GM23338 (cell line): ENCODE results near the gene CUX1. TPM values are rescaled to one million over a fixed set of nuclear protein-coding genes. Genes with fewer than 3 reads are reported as not detected.

ENCODE experiments used
- ATAC-seq: fragments of 200-7000 bp; cut with Tn5 transposase; 3 replicates; pipeline ENCODE4 v1.9.1; 2020
- DNase-seq: peaks from one replicate; pipeline ENCODE4 v3.0.0-alpha.2; 2015; ENCODE audit warnings: low spot score
- H2AFZ ChIP-seq: fragments of 200-600 bp; sonication (generic); 2 replicates; pipeline ENCODE4 v1.8.0; 2016; ENCODE audit warnings: antibody characterized with exemption, mild to moderate bottlenecking, moderate library complexity
- H3F3A ChIP-seq: fragments of 200-600 bp; sonication (generic); replicated peaks from 2 replicates; pipeline ENCODE4 v1.8.0; 2017; ENCODE audit warnings: antibody characterized with exemption, mixed run types, low read depth
- H3K27ac ChIP-seq: fragments of 200-600 bp; sonication (generic); 2 replicates; pipeline ENCODE4 v1.6.1; 2016; ENCODE audit warnings: low read depth
- H3K27me3 ChIP-seq: fragments of 200-600 bp; sonication (generic); 2 replicates; pipeline ENCODE4 v1.8.0; 2016; ENCODE audit warnings: mild to moderate bottlenecking, mixed run types, moderate library complexity; ENCODE audit not compliant: insufficient read depth
- H3K36me3 ChIP-seq: fragments of 200-600 bp; sonication (generic); 2 replicates; pipeline ENCODE4 v1.8.0; 2016; ENCODE audit warnings: mild to moderate bottlenecking; ENCODE audit not compliant: insufficient read depth
- H3K4me1 ChIP-seq: fragments of 200-600 bp; sonication (generic); 2 replicates; pipeline ENCODE4 v1.8.0; 2016; ENCODE audit warnings: mild to moderate bottlenecking, moderate library complexity; ENCODE audit not compliant: insufficient read depth
- H3K4me2 ChIP-seq: fragments of 200-600 bp; sonication (generic); 2 replicates; pipeline ENCODE4 v1.7.1; 2017; ENCODE audit warnings: mixed run types
- H3K4me3 ChIP-seq: fragments of 200-600 bp; sonication (generic); 2 replicates; pipeline ENCODE4 v1.6.1; 2016; ENCODE audit warnings: mixed run types
- H3K79me2 ChIP-seq: fragments of 200-600 bp; sonication (generic); replicated peaks from 2 replicates; pipeline ENCODE4 v1.8.0; 2017; ENCODE audit warnings: mild to moderate bottlenecking; ENCODE audit not compliant: insufficient read depth
- H3K9me2 ChIP-seq: fragments of 200-600 bp; sonication (generic); 2 replicates; pipeline ENCODE4 v1.8.0; 2017; ENCODE audit not compliant: insufficient read depth
- H4K20me1 ChIP-seq: fragments of 200-600 bp; sonication (generic); replicated peaks from 2 replicates; pipeline ENCODE4 v1.8.0; 2017; ENCODE audit warnings: mild to moderate bottlenecking; ENCODE audit not compliant: insufficient read depth
- H3K27ac Mint-ChIP-seq: 2 replicates; pipeline ENCODE4 v1.8.0; 2020; ENCODE audit warnings: inconsistent platforms, mild to moderate bottlenecking, moderate library complexity, mixed read lengths
- H3K27me3 Mint-ChIP-seq: 3 replicates; pipeline ENCODE4 v1.8.0; 2022; ENCODE audit warnings: low read depth, mild to moderate bottlenecking, moderate library complexity, mixed read lengths, inconsistent platforms; ENCODE audit not compliant: insufficient read depth, poor library complexity
- H3K36me3 Mint-ChIP-seq: 3 replicates; pipeline ENCODE4 v1.8.0; 2021; ENCODE audit warnings: low read depth, mild to moderate bottlenecking, inconsistent platforms, moderate library complexity, mixed read lengths
- H3K4me1 Mint-ChIP-seq: 3 replicates; pipeline ENCODE4 v1.8.0; 2020; ENCODE audit warnings: mild to moderate bottlenecking, inconsistent platforms, mixed read lengths
- H3K4me3 Mint-ChIP-seq: 3 replicates; pipeline ENCODE4 v1.8.0; 2021; ENCODE audit warnings: moderate library complexity, mild to moderate bottlenecking, inconsistent platforms, mixed read lengths
- H3K9me3 Mint-ChIP-seq: 3 replicates; pipeline ENCODE4 v1.8.0; 2020; ENCODE audit warnings: moderate library complexity, mild to moderate bottlenecking, inconsistent platforms, mixed read lengths
- CTCF ChIP-seq, 2 experiments: fragments of 200-600 bp in 1 of 2; sonication (generic) in 1 of 2; conservative IDR thresholded peaks; 2 replicates each; pipeline versions ENCODE4 v1.5.1 to v1.6.1; 2016 to 2017; ENCODE audit warnings: antibody characterized with exemption in 2 of 2, low read depth in 2 of 2, mild to moderate bottlenecking in 2 of 2, moderate library complexity in 1 of 2
- EZH2 ChIP-seq: fragments of 200-600 bp; sonication (generic); IDR thresholded peaks from one replicate; pipeline ENCODE4 v1.8.0; 2017; ENCODE audit warnings: antibody characterized with exemption, mild to moderate bottlenecking, low read depth; ENCODE audit not compliant: unreplicated experiment
- EZH2phosphoT487 ChIP-seq: fragments of 200-600 bp; sonication (generic); IDR thresholded peaks from one replicate; pipeline ENCODE4 v1.8.1; 2018; ENCODE audit warnings: antibody characterized with exemption; ENCODE audit not compliant: unreplicated experiment
- REST ChIP-seq: IDR thresholded peaks from one replicate; pipeline ENCODE4 v1.6.1; 2018; ENCODE audit warnings: antibody characterized with exemption; ENCODE audit not compliant: unreplicated experiment
- ZNF331 ChIP-seq: fragments of 250-450 bp; sonication (Bioruptor Pico); IDR thresholded peaks from 2 replicates; pipeline ENCODE4 v1.5.0; 2020; ENCODE audit warnings: low read depth, mild to moderate bottlenecking, moderate library complexity
- polyA plus RNA-seq: library from polyadenylated mRNA; unstranded; fragments of >200 nt; fragmentation: Nextera tagmentation; extraction: Ambion mirVana; gene quantifications from 2 replicates; pipeline ENCODE4 v1.2.1, GENCODE V29; 2016
- total RNA-seq: library from RNA; depleted of rRNA; stranded (reverse); fragments of >200 nt; shearing (Covaris generic); gene quantifications from 2 replicates; pipeline ENCODE4 v1.2.3, GENCODE V29; 2014

The CUX1 gene
- total and polyA plus RNA-seq, 2 experiments from 2014 or later, result 49.9 to 64.0 TPM

DNA sequence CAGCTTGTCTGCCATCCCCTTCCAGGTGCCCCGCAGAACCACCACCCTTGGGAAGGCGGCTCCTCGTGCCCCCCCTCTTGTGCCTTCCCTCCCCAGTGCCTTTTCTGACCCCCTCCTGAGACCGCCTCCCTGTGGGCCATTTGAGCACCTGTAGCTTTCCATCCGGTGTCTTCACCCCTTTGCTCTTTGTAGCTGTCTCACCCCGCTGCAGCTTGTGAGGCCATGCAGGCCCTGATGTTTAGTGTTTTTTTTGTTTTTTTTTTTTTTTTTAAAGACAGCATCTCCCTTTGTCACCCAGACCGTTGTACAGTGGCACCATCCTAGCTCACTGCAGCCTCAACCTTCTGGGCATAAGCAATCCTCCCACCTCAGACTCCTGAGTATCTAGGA, 52.5 kb downstream of the CUX1 start:
- H3K27me3 ChIP-seq, result no peaks in the 10 kb centered on the region
- H3K4me1 ChIP-seq, result peaks cover 60% of the 10 kb centered on the region
- Mint-ChIP-seq H3K9me3 (no peaks in the 10 kb centered on the region; the same call in 2 of the 3 replicates), H3K36me3 (peaks cover 11% of the 10 kb centered on the region; the same call in 2 of the 3 replicates), H3K4me3 (peak overlapping the region; percentile 61), H3K27me3 (peaks cover 23% of the 10 kb centered on the region), H3K4me1 (peaks cover 59% of the 10 kb centered on the region), H3K27ac (peak overlapping the region; percentile 98)
- no peak overlapping the region for H2AFZ ChIP-seq
- H3K27ac ChIP-seq, result peak overlapping the region; percentile 88
- no peaks in the 10 kb centered on the region for H3K9me2 ChIP-seq
- H3F3A ChIP-seq, result peaks cover 5% of the 10 kb centered on the region; the same call in 1 of the 2 replicates
- peaks cover 98% of the 10 kb centered on the region for H3K79me2 ChIP-seq
- peaks cover 36% of the 10 kb centered on the region for H4K20me1 ChIP-seq
- peak overlapping the region; percentile 23 for H3K4me2 ChIP-seq
- no peaks in the 10 kb centered on the region for H3K36me3 ChIP-seq
- TF ChIP-seq CTCF (conservative IDR thresholded peaks at IDR 0.05; ENCODE audit: low read depth in 2 of 2) (peak in 1 of 2 experiments; percentile 2; a peak in 1 of 4 replicates), EZH2 (no peak), ZNF331 (no peak), REST (no peak)
- peak overlapping the region; percentile 10 for H3K4me3 ChIP-seq
- peak; percentile 17 for ATAC-seq
- DNase-seq, result no peak

DNA sequence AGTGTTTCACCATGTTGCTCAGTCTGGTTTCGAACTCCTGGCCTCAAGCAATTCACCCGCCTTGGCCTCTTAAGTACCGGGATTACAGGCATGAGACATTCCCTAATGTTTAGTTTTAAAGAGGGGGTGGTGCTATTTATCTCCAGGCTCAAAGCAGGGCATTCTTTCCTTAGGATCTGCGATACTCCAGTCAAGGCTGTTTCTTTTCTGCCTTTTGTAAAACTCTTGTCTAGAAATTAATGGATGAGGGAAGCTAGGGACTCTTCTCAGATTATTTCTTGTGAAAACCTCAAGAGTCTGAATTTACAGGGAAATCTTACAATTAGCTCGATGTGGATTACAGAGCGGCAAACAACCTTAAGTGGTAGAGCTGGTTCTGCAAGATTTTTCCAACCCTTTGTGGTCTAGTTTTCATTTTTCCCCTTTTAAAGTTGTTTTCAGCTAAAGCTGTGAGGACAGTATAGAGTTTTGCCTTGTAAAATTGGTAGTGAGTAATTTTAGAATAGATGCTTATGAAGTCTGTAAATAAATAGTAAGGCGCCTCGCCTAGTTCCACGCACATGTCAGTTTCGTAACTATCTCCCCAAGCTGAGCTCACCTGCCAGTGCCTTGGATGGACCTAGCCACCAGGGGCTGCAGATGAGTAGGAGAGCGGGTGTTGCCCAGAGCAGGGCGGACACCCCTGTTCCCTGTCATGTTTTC, 53.1 kb downstream of the CUX1 start:
- peak overlapping the region; percentile 10; the same call in 1 of the 2 replicates for H3K4me3 ChIP-seq
- no peaks in the 10 kb centered on the region for H3K9me2 ChIP-seq
- peak overlapping the region; percentile 88 for H3K27ac ChIP-seq
- Mint-ChIP-seq H3K9me3 (no peaks in the 10 kb centered on the region; the same call in 2 of the 3 replicates), H3K27me3 (peaks cover 26% of the 10 kb centered on the region), H3K27ac (peak overlapping the region; percentile 98), H3K4me1 (peaks cover 61% of the 10 kb centered on the region), H3K36me3 (peaks cover 5% of the 10 kb centered on the region; the same call in 2 of the 3 replicates), H3K4me3 (peak overlapping the region; percentile 61)
- H4K20me1 ChIP-seq, result peaks cover 37% of the 10 kb centered on the region
- no peak overlapping the region for H2AFZ ChIP-seq
- peak; percentile 78 for ATAC-seq
- H3K27me3 ChIP-seq, result no peaks in the 10 kb centered on the region
- peak overlapping the region; percentile 23 for H3K4me2 ChIP-seq
- H3K4me1 ChIP-seq, result peaks cover 62% of the 10 kb centered on the region
- peaks cover 98% of the 10 kb centered on the region for H3K79me2 ChIP-seq
- peaks cover 5% of the 10 kb centered on the region; the same call in 1 of the 2 replicates for H3F3A ChIP-seq
- no peaks in the 10 kb centered on the region for H3K36me3 ChIP-seq
- peak; percentile 73 for DNase-seq
- TF ChIP-seq EZH2phosphoT487, result no peak
- TF ChIP-seq CTCF (conservative IDR thresholded peaks at IDR 0.05; ENCODE audit: low read depth in 2 of 2), result peak; percentile 50 to 53
